Measurements from ENCODE around the gene COG8. TPM values are rescaled to one million over a fixed set of nuclear protein-coding genes. Genes with fewer than 3 reads are reported as not detected.

COG8 gene
- total and polyA plus RNA-seq, 9 of the 15 experiments (the other 6 are each of a cell fraction or from before 2014, with no cell fraction given): 3.7 to 42.6 (median 30.1) TPM

DNA sequence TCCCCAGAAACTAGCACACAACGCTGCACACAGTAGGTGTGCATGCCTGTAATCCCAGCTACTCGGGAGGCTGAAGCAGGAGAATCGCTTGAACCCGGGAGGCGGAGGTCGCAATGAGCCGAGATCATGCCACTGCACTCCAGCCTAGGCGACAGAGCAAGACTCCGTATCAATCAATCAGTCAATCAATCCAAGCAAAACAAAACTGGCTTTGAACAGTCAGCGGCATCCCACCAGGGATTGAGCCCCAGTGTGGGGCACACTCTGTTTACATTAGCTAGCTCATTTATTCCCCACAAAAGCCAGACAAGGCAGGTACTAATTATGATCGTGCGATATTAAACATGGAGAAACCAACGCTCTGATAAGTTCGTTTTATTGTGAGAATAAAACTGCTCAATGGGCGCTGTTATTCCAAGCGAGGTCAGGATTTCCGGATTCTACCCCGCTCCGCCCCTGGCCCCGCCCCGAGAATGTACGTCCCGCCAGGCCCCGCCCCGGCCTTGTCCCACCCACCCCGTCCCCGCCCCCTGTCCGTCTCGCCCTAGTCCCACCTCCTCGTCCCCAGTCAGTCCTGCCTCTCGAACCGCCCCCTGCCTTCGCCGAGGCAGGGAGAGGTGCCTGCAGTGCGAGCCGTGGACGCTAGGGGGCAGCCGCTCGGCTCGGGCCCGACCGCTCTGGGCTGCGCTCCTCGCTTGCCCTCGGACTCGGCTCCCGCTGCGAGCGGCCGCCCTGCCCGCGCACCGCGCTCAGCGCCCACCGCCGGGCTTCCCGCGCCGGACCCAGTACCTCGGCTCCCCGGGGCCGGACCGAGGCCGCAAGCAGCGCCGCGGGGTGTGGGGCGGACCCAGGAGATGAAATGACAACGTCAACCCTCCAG lies 28.5 kb downstream of the COG8 start, which contains the start of gene VPS4A (continued):
- no peak for TF ChIP-seq PHF21A (IDR thresholded peaks at IDR 0.05; ENCODE audit: borderline replicate concordance, low read depth)
- TF ChIP-seq, protein P1, sequence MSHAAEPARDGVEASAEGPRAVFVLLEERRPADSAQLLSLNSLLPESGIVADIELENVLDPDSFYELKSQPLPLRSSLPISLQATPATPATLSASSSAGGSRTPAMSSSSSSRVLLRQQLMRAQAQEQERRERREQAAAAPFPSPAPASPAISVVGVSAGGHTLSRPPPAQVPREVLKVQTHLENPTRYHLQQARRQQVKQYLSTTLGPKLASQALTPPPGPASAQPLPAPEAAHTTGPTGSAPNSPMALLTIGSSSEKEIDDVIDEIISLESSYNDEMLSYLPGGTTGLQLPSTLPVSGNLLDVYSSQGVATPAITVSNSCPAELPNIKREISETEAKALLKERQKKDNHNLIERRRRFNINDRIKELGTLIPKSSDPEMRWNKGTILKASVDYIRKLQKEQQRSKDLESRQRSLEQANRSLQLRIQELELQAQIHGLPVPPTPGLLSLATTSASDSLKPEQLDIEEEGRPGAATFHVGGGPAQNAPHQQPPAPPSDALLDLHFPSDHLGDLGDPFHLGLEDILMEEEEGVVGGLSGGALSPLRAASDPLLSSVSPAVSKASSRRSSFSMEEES (CRISPR knock-in tag; IDR thresholded peaks at IDR 0.05): no peak
- no peak for TF ChIP-seq BRD4 (IDR thresholded peaks at IDR 0.05)
- peak in 1 of 2 experiments; percentile 33; a peak in 1 of 4 replicates for TF ChIP-seq TEAD1 (CRISPR knock-in tag; IDR thresholded peaks at IDR 0.05)
- peak; percentile 67 for TF ChIP-seq PHF20 (IDR thresholded peaks at IDR 0.05; ENCODE audit: partially characterized antibody)
- TF ChIP-seq, protein P2, sequence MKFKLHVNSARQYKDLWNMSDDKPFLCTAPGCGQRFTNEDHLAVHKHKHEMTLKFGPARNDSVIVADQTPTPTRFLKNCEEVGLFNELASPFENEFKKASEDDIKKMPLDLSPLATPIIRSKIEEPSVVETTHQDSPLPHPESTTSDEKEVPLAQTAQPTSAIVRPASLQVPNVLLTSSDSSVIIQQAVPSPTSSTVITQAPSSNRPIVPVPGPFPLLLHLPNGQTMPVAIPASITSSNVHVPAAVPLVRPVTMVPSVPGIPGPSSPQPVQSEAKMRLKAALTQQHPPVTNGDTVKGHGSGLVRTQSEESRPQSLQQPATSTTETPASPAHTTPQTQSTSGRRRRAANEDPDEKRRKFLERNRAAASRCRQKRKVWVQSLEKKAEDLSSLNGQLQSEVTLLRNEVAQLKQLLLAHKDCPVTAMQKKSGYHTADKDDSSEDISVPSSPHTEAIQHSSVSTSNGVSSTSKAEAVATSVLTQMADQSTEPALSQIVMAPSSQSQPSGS (CRISPR knock-in tag; IDR thresholded peaks at IDR 0.05): no peak
- peak; percentile 14; the same call in 1 of the 2 replicates for TF ChIP-seq PML (IDR thresholded peaks at IDR 0.05; ENCODE audit: low read length)
- TF ChIP-seq MCM5 (IDR thresholded peaks at IDR 0.05; ENCODE audit: low read depth): no peak
- no peak for TF ChIP-seq C11orf30 (IDR thresholded peaks at IDR 0.05; ENCODE audit: low read depth)
- TF ChIP-seq CBX8 (IDR thresholded peaks at IDR 0.05; ENCODE audit: borderline replicate concordance, extremely low read depth, low read depth, low read length, poor library complexity, severe bottlenecking): no peak
- TF ChIP-seq, protein P3, sequence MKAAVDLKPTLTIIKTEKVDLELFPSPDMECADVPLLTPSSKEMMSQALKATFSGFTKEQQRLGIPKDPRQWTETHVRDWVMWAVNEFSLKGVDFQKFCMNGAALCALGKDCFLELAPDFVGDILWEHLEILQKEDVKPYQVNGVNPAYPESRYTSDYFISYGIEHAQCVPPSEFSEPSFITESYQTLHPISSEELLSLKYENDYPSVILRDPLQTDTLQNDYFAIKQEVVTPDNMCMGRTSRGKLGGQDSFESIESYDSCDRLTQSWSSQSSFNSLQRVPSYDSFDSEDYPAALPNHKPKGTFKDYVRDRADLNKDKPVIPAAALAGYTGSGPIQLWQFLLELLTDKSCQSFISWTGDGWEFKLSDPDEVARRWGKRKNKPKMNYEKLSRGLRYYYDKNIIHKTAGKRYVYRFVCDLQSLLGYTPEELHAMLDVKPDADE (conservative IDR thresholded peaks at IDR 0.05; ENCODE audit: control insufficient read depth, low read depth, low read length): peak; percentile 71; the same call in 1 of the 2 replicates
- no peak for TF ChIP-seq CBX3 (IDR thresholded peaks at IDR 0.05; ENCODE audit: borderline replicate concordance in 1 of 2, low read length in 2 of 2)
- TF ChIP-seq ZFX (CRISPR knock-in tag; IDR thresholded peaks at IDR 0.05): peak; percentile 85
- no peak for TF ChIP-seq FOXJ2 (tag; IDR thresholded peaks at IDR 0.05)
- TF ChIP-seq NRF1 (conservative IDR thresholded peaks at IDR 0.05 in 1 of 2, IDR thresholded peaks at IDR 0.05 in 1 of 2): peak in 1 of 2 experiments; percentile 63; a peak in 2 of 4 replicates
- TF ChIP-seq, protein P4, sequence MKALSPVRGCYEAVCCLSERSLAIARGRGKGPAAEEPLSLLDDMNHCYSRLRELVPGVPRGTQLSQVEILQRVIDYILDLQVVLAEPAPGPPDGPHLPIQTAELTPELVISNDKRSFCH (CRISPR knock-in tag; IDR thresholded peaks at IDR 0.05): no peak
- TF ChIP-seq, protein P4 (tag; IDR thresholded peaks at IDR 0.05): peak; percentile 67
- TF ChIP-seq ARID2 (IDR thresholded peaks at IDR 0.05): no peak
- peak; percentile 94 for TF ChIP-seq RB1 (IDR thresholded peaks at IDR 0.05; ENCODE audit: low read depth)
- TF ChIP-seq EP300 (IDR thresholded peaks at IDR 0.05; ENCODE audit: low read length): peak; percentile 10; the same call in 1 of the 2 replicates
- TF ChIP-seq, protein P5, sequence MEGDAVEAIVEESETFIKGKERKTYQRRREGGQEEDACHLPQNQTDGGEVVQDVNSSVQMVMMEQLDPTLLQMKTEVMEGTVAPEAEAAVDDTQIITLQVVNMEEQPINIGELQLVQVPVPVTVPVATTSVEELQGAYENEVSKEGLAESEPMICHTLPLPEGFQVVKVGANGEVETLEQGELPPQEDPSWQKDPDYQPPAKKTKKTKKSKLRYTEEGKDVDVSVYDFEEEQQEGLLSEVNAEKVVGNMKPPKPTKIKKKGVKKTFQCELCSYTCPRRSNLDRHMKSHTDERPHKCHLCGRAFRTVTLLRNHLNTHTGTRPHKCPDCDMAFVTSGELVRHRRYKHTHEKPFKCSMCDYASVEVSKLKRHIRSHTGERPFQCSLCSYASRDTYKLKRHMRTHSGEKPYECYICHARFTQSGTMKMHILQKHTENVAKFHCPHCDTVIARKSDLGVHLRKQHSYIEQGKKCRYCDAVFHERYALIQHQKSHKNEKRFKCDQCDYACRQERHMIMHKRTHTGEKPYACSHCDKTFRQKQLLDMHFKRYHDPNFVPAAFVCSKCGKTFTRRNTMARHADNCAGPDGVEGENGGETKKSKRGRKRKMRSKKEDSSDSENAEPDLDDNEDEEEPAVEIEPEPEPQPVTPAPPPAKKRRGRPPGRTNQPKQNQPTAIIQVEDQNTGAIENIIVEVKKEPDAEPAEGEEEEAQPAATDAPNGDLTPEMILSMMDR (IDR thresholded peaks at IDR 0.05 in 2 of 3, conservative IDR thresholded peaks at IDR 0.05 in 1 of 3; ENCODE audit: insufficient read depth in 2 of 3, low read depth in 1 of 3, low read length in 3 of 3): peak; percentile 73 to 96 (median 89)

Measured in K562 (cell line).